Stimulated activated CD4-positive, alpha-beta T cell treated with anti-CD3 and anti-CD28 coated beads, Interleukin-1b, Interleukin-23, amount 100 ng/mL, for 1 hour (primary cell): Measurements from ENCODE around the gene BRCA1.
"Not testable (repeated sequence)": the region's sequence is repeated elsewhere in the genome, so short reads cannot be mapped to it uniquely, and the experiment has no call there.

Experiments
- DNase-seq, 2 donors: peaks; one replicate each; pipeline ENCODE4 v3.0.0-alpha.2; 2020; ENCODE audit warnings: low read depth in 2 of 2

Gene BRCA1

DNA sequence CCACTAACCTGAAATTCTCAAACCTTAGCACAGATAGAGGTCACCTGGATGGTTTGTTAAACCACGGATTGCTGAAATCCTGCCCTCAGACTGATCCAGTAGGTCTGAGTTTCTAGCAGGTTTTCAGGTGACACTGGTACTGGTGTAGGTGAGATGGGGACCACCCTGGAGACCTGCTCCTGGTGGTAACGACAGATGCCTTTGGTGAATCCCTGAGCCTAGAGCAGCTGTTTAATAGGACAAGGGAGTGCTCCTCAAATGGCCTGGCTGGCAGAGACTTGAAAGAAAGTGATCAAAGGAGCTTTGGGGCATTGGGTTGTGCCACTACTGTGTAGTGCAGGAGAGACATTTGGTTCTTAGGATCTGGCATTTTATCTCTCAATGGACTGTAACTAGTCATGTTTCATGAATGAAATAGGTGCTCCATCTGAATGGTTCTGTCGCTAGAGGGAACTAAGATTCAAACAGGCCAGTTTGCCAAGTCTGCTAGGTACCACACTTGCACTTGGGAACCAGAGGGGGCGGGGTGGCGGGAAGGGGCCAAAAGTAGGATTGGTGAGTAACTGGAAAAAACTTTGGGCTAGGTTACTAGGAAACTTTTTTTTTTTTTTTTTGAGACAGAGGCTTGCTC, 121.5 kb downstream of the BRCA1 start:
- no peak for DNase-seq

DNA sequence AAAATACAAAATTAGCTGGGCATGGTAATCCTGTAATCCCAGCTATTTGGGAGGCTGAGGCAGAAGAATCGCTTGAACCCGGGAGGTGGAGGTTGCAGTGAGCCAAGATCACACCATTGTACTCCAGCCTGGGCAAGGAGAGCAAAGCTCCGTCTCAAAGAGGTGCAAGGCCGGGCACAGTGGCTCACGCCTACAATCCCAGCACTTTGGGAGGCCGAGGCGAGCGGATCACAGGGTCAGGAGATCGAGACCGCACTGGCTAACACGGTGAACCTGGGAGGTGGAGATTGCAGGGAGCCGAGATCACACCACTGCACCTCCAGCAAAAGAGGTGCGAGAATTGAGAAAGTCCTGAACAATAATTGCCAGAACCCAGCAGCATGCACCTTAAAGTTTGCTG, 124.3 kb downstream of the BRCA1 start:
- DNase-seq = not testable (repeated sequence)

DNA sequence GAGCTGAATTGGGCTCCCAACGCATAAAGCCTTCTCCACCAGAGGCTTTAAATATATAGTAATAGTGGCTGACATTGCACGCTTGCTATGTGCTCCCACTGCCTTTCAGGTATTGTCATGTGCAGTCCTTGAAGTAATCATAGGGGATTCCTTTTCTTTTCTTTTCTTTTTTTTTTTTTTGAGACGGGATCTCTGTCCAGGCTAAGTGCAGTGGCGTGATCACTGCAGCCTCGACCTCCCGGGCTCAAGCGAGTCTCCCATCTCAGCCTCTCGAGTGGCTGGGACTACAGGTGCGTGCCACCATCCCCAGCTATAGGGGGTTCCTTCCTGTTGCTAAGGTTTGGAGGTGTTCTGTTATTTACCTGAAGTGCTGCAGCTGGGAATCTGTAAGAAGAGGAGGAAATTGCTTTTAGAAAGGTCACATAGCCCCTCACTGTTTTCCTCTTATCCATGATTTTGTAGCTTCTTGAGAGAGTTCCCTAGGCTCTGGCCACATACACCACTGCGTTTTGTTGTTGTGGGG, 126.1 kb downstream of the BRCA1 start:
- DNase-seq = no peak

DNA sequence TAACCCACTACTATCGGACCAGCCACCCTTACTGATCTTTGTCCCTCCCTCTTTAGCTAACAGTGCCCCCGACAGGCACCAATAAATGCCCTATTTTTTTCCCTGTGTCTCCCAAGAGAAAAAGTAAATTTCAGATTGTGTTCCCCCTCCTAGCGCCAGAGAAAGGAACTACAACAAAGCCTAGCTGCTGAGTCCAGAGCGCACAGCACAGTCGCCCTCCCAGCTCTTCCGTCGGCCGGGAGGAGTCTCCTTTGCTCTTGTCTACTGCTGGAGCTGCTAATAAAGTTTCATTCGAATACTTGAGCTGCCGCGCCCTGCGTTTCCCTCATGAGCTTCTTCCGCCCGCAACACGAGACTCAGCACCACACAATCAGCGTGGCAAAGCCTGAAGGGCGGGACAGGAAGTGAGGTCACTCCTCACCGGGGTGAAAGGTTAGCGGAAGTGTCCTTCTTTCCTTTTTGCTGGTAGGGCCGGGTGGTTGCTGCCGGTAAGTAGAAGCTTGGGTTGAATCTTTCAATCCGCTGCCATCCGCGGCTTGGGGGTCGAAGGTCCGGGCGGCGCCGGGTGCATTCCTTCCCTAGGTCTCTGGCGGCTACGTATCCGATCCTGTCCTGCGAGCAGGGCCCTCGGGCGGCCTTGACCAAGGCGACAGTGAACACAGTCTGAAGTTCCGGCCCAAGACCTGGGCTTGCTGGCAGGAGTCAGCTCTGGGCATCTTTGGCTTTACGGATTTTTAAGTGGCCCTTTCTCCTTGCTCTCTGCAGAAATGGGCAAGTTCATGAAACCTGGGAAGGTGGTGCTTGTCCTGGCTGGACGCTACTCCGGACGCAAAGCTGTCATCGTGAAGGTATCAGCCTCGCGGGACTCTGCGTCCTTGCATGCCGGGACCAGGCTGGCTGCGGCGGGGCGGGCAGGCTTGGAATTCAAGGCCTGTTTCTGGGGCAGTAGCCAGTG, 126.9 kb downstream of the BRCA1 start, which contains the start of gene RPL27:
RPL27 (plus strand) TSS at position 436 of the 955 bp plus-strand sequence; CDS start at position 768, 332 bp downstream.
- DNase-seq = peak; percentile 93 to 95

DNA sequence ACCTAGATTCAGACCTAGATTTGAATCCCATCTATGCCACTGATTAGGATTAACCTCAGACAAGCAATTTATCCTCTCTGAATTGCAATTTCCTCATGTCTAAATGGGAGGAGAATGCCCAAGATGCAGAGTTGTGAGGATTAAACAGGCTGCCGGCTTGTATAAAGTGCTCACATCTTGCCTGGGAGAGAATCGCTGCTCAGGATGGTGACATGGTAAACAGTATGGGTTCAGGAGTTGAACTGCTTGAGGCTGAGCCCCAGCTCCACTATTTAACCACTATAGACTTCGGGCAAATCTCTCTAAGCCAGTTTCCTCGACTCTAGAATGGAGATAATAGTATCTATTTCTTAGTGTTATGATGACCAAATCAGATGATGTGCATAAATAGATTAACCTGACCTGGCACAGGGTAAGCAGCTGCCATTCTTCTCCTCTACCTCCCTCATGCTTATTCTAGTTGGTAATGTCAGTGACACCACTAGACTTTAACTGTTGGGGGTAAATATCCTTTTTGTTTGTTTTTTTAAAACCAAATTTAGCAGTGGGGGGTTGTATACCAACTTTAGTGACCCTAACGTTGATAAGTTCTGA, 127.7 kb downstream of the BRCA1 start:
- DNase-seq = no peak
